WTC11 (cell line): ENCODE data around the gene CYYR1. TPM values are rescaled to one million over a fixed set of nuclear protein-coding genes. Genes with fewer than 3 reads are reported as not detected.

Experiments used
- ATAC-seq: fragments of 200-7000 bp; cut with Tn5 transposase; 2 replicates; pipeline ENCODE4 v1.10.0; 2021; ENCODE audit warnings: mild to moderate bottlenecking, moderate library complexity
- CTCF ChIA-PET: fragments of 300-600 bp; sonication (Branson Sonifier 250); formaldehyde crosslinking; loops from one replicate; lab custom pipeline; 2021; ENCODE audit warnings: antibody characterized with exemption; lab: Charles Lee
- POLR2A ChIA-PET: fragments of 350-600 bp; sonication (Branson Sonifier 250); formaldehyde crosslinking; loops from one replicate; lab custom pipeline; 2021; ENCODE audit warnings: antibody characterized with exemption; lab: Charles Lee
- DNase-seq: peaks from one replicate; pipeline ENCODE4 v3.0.0; 2021; ENCODE audit warnings: low spot score
- H3K27ac Mint-ChIP-seq: 2 replicates; pipeline ENCODE4 v1.8.0; 2021; ENCODE audit warnings: mixed read lengths
- H3K27me3 Mint-ChIP-seq: 2 replicates; pipeline ENCODE4 v1.8.0; 2021; ENCODE audit warnings: low read depth, mild to moderate bottlenecking, moderate library complexity, mixed read lengths
- H3K36me3 Mint-ChIP-seq: 2 replicates; pipeline ENCODE4 v1.8.0; 2021; ENCODE audit warnings: mixed read lengths
- H3K4me1 Mint-ChIP-seq: 2 replicates; pipeline ENCODE4 v1.8.0; 2022; ENCODE audit warnings: mixed read lengths
- H3K4me3 Mint-ChIP-seq: 2 replicates; pipeline ENCODE4 v1.8.0; 2021; ENCODE audit warnings: mild to moderate bottlenecking, moderate library complexity, mixed read lengths
- H3K9me3 Mint-ChIP-seq: 2 replicates; pipeline ENCODE4 v1.8.0; 2021; ENCODE audit warnings: mixed read lengths
- ARID4B ChIP-seq: sonication (generic); formaldehyde crosslinking; IDR thresholded peaks from 2 replicates; pipeline ENCODE4 v1.8.0; 2023; ENCODE audit warnings: missing genetic modification reagents, mild to moderate bottlenecking, borderline replicate concordance
- ATF2 ChIP-seq: sonication (generic); formaldehyde crosslinking; IDR thresholded peaks from 2 replicates; pipeline ENCODE4 v1.8.1; 2022; ENCODE audit warnings: low read depth, missing genetic modification reagents, borderline replicate concordance
- CREM ChIP-seq: sonication (generic); formaldehyde crosslinking; IDR thresholded peaks from 2 replicates; pipeline ENCODE4 v1.8.1; 2022; ENCODE audit warnings: mild to moderate bottlenecking, missing genetic modification reagents, moderate library complexity
- CTCF ChIP-seq: fragments of 200-600 bp; IDR thresholded peaks from 2 replicates; pipeline ENCODE4 v1.8.0; 2022; ENCODE audit warnings: antibody characterized with exemption
- EMX1 ChIP-seq: fragments of 250-450 bp; sonication (Bioruptor Pico); IDR thresholded peaks from 2 replicates; pipeline ENCODE4 v1.8.0; 2021; ENCODE audit warnings: mild to moderate bottlenecking
- IRF2 ChIP-seq: sonication (generic); formaldehyde crosslinking; IDR thresholded peaks from 2 replicates; pipeline ENCODE4 v1.8.0; 2022; ENCODE audit warnings: low read depth, missing genetic modification reagents, borderline replicate concordance
- JUN ChIP-seq: sonication (generic); formaldehyde crosslinking; IDR thresholded peaks from 2 replicates; pipeline ENCODE4 v1.8.0; 2023; ENCODE audit warnings: mild to moderate bottlenecking, missing genetic modification reagents
- MAX ChIP-seq: sonication (generic); formaldehyde crosslinking; IDR thresholded peaks from 2 replicates; pipeline ENCODE4 v1.8.0; 2022; ENCODE audit warnings: mild to moderate bottlenecking, missing genetic modification reagents
- MYBL2 ChIP-seq: sonication (generic); formaldehyde crosslinking; IDR thresholded peaks from 2 replicates; pipeline ENCODE4 v1.8.1; 2023; ENCODE audit warnings: mild to moderate bottlenecking, moderate library complexity, missing genetic modification reagents
- NFATC4 ChIP-seq: fragments of 250-450 bp; sonication (Bioruptor Pico); IDR thresholded peaks from 2 replicates; pipeline ENCODE4 v1.9.0; 2021; ENCODE audit warnings: mild to moderate bottlenecking
- SMAD4 ChIP-seq: sonication (generic); formaldehyde crosslinking; IDR thresholded peaks from 2 replicates; pipeline ENCODE4 v1.8.0; 2022; ENCODE audit warnings: mild to moderate bottlenecking, missing genetic modification reagents
- SP1 ChIP-seq: sonication (generic); formaldehyde crosslinking; conservative IDR thresholded peaks from 2 replicates; pipeline ENCODE4 v1.8.1; 2022; ENCODE audit warnings: missing genetic modification reagents
- ZMAT4 ChIP-seq: fragments of 250-450 bp; sonication (Bioruptor Pico); IDR thresholded peaks from 2 replicates; pipeline ENCODE4 v1.9.0; 2021; ENCODE audit warnings: mild to moderate bottlenecking
- ZNF121 ChIP-seq: sonication (generic); formaldehyde crosslinking; IDR thresholded peaks from 2 replicates; pipeline ENCODE4 v1.8.0; 2023; ENCODE audit warnings: missing genetic modification reagents
- ZNF138 ChIP-seq: sonication (generic); formaldehyde crosslinking; conservative IDR thresholded peaks from 2 replicates; pipeline ENCODE4 v1.8.1; 2022; ENCODE audit warnings: mild to moderate bottlenecking, moderate library complexity, missing genetic modification reagents
- ZNF671 ChIP-seq: fragments of 250-450 bp; sonication (Bioruptor Pico); IDR thresholded peaks from 2 replicates; pipeline ENCODE4 v1.8.0; 2021; ENCODE audit warnings: mild to moderate bottlenecking
- total RNA-seq: library from RNA; stranded (reverse); gene quantifications from 3 replicates; pipeline ENCODE4 v1.2.3, GENCODE V29; 2021
- TF ChIP-seq, protein P1 (sequence below): sonication (generic); formaldehyde crosslinking; IDR thresholded peaks from 2 replicates; pipeline ENCODE4 v1.8.0; 2022; ENCODE audit warnings: mild to moderate bottlenecking, missing genetic modification reagents
- TF ChIP-seq, protein P2 (sequence below): sonication (generic); formaldehyde crosslinking; IDR thresholded peaks from 2 replicates; pipeline ENCODE4 v1.8.1; 2023; ENCODE audit warnings: mild to moderate bottlenecking, missing genetic modification reagents, moderate library complexity
- TF ChIP-seq, protein P3 (sequence below): sonication (generic); formaldehyde crosslinking; IDR thresholded peaks from 2 replicates; pipeline ENCODE4 v1.8.1; 2023; ENCODE audit warnings: mild to moderate bottlenecking, moderate library complexity, missing genetic modification reagents
- TF ChIP-seq, protein P4 (sequence below): fragments of 250-450 bp; sonication (Bioruptor Pico); IDR thresholded peaks from 2 replicates; pipeline ENCODE4 v1.9.0; 2021; ENCODE audit warnings: mild to moderate bottlenecking

The CYYR1 gene
- total RNA-seq, 1 experiment from 2014 or later, result 29.3 TPM

DNA sequence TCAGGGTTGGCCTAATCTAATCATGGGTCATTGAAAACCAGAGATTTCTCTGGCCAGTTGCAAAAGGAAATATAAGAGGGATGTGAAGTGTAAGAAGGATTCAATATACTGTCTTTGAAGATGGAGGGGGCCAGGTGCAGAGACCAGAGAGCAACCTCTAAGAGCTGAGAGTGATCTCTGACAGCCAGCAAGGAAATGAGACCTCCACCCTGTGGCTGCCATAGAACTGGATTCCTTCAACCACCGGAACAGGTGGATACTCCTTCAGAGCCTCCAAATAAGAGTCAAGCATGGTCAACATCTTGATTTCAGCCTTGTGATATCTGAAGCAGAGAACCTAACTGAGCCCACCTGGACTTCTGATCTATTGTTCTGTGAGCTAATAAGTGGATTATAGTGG is 128.4 kb downstream of the CYYR1 start (continued):
- TF ChIP-seq IRF2 (CRISPR knock-in tag) (no peak), CTCF (no peak), SMAD4 (no peak), EMX1 (no peak), ATF2 (CRISPR knock-in tag) (no peak)
- TF ChIP-seq, protein P1, sequence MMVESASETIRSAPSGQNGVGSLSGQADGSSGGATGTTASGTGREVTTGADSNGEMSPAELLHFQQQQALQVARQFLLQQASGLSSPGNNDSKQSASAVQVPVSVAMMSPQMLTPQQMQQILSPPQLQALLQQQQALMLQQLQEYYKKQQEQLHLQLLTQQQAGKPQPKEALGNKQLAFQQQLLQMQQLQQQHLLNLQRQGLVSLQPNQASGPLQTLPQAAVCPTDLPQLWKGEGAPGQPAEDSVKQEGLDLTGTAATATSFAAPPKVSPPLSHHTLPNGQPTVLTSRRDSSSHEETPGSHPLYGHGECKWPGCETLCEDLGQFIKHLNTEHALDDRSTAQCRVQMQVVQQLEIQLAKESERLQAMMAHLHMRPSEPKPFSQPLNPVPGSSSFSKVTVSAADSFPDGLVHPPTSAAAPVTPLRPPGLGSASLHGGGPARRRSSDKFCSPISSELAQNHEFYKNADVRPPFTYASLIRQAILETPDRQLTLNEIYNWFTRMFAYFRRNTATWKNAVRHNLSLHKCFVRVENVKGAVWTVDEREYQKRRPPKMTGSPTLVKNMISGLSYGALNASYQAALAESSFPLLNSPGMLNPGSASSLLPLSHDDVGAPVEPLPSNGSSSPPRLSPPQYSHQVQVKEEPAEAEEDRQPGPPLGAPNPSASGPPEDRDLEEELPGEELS (CRISPR knock-in tag), result no peak

DNA sequence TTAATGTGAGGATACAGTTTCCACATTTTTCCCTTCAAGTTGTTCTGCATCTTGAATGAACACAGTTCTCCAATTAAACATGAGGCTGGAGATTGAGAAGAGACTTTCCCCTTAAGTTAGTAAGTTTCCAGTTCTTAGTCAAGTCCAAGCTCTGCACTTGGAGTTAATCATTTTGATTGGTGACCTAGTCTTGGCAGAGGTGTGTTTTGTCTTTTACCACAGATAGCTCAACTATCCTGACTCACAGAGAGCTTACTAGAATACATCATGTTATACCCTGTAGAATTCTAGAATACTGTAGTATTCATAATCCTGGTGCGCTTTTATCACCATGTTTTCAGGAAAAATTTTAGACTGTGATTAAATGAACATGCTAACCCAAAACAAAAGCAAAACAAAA is 129.2 kb downstream of the CYYR1 start:
- H3K27me3 Mint-ChIP-seq, result no peaks in the 10 kb centered on the region; the same call in 1 of the 2 replicates
- DNase-seq (no peak), ATAC-seq (no peak)
- H3K4me1 Mint-ChIP-seq, result peaks cover 4% of the 10 kb centered on the region; the same call in 1 of the 2 replicates
- H3K36me3 Mint-ChIP-seq, result peaks cover 15% of the 10 kb centered on the region
- H3K27ac Mint-ChIP-seq, result no peak overlapping the region
- ChIA-PET CTCF (no interaction called here), POLR2A (no interaction called here)
- no peak overlapping the region for H3K4me3 Mint-ChIP-seq
- peaks cover 24% of the 10 kb centered on the region for H3K9me3 Mint-ChIP-seq
- TF ChIP-seq JUN (no peak), SP1 (CRISPR knock-in tag) (no peak), ZNF121 (CRISPR knock-in tag) (no peak), MAX (CRISPR knock-in tag) (no peak), CREM (CRISPR knock-in tag) (no peak), NFATC4 (no peak), ARID4B (CRISPR knock-in tag) (no peak), ZNF671 (CRISPR knock-in tag) (no peak), ZMAT4 (CRISPR knock-in tag) (no peak), ZNF138 (CRISPR knock-in tag) (no peak), SMAD4 (no peak), MYBL2 (no peak)
- TF ChIP-seq, protein P2, sequence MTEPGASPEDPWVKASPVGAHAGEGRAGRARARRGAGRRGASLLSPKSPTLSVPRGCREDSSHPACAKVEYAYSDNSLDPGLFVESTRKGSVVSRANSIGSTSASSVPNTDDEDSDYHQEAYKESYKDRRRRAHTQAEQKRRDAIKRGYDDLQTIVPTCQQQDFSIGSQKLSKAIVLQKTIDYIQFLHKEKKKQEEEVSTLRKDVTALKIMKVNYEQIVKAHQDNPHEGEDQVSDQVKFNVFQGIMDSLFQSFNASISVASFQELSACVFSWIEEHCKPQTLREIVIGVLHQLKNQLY, result no peak
- TF ChIP-seq, protein P3, sequence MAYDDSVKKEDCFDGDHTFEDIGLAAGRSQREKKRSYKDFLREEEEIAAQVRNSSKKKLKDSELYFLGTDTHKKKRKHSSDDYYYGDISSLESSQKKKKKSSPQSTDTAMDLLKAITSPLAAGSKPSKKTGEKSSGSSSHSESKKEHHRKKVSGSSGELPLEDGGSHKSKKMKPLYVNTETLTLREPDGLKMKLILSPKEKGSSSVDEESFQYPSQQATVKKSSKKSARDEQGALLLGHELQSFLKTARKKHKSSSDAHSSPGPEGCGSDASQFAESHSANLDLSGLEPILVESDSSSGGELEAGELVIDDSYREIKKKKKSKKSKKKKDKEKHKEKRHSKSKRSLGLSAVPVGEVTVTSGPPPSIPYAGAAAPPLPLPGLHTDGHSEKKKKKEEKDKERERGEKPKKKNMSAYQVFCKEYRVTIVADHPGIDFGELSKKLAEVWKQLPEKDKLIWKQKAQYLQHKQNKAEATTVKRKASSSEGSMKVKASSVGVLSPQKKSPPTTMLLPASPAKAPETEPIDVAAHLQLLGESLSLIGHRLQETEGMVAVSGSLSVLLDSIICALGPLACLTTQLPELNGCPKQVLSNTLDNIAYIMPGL (CRISPR knock-in tag), result no peak
- TF ChIP-seq, protein P4, sequence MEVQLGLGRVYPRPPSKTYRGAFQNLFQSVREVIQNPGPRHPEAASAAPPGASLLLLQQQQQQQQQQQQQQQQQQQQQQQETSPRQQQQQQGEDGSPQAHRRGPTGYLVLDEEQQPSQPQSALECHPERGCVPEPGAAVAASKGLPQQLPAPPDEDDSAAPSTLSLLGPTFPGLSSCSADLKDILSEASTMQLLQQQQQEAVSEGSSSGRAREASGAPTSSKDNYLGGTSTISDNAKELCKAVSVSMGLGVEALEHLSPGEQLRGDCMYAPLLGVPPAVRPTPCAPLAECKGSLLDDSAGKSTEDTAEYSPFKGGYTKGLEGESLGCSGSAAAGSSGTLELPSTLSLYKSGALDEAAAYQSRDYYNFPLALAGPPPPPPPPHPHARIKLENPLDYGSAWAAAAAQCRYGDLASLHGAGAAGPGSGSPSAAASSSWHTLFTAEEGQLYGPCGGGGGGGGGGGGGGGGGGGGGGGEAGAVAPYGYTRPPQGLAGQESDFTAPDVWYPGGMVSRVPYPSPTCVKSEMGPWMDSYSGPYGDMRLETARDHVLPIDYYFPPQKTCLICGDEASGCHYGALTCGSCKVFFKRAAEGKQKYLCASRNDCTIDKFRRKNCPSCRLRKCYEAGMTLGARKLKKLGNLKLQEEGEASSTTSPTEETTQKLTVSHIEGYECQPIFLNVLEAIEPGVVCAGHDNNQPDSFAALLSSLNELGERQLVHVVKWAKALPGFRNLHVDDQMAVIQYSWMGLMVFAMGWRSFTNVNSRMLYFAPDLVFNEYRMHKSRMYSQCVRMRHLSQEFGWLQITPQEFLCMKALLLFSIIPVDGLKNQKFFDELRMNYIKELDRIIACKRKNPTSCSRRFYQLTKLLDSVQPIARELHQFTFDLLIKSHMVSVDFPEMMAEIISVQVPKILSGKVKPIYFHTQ (CRISPR knock-in tag), result no peak
